NK-92 (cell line): Measurements from ENCODE around the gene SNED1.

Experiments used
- DNase-seq: peaks from one replicate; lab custom pipeline; 2025; ENCODE audit not compliant: unreplicated experiment; lab: John Stamatoyannopoulos, UW

Gene SNED1

GRCh38 chr2:241043581-241043980 lies 45.2 kb downstream of the SNED1 start:
- DNase-seq: no peak

GRCh38 chr2:241047253-241048010 lies 49.0 kb downstream of the SNED1 start:
- DNase-seq: no peak

GRCh38 chr2:241048149-241048948 lies 49.9 kb downstream of the SNED1 start:
- no peak for DNase-seq

DNA sequence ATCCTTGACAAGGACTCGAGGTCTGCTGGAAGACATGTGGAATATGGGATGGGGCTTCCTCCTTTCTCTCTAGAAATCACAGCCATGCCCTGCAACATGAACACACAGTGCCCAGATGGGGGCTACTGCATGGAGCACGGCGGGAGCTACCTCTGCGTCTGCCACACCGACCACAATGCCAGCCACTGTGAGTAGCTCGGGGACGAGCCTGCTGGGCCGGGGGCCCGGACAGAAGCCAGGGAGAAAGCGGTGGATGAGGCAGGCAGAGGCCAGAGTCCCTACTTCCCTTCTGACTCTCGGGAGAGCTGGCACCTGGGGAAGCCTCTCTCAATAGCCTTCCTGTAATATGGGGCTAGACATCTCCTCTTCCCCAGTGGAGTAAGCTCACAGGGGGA lies 50.5 kb downstream of the SNED1 start:
- DNase-seq: no peak

DNA sequence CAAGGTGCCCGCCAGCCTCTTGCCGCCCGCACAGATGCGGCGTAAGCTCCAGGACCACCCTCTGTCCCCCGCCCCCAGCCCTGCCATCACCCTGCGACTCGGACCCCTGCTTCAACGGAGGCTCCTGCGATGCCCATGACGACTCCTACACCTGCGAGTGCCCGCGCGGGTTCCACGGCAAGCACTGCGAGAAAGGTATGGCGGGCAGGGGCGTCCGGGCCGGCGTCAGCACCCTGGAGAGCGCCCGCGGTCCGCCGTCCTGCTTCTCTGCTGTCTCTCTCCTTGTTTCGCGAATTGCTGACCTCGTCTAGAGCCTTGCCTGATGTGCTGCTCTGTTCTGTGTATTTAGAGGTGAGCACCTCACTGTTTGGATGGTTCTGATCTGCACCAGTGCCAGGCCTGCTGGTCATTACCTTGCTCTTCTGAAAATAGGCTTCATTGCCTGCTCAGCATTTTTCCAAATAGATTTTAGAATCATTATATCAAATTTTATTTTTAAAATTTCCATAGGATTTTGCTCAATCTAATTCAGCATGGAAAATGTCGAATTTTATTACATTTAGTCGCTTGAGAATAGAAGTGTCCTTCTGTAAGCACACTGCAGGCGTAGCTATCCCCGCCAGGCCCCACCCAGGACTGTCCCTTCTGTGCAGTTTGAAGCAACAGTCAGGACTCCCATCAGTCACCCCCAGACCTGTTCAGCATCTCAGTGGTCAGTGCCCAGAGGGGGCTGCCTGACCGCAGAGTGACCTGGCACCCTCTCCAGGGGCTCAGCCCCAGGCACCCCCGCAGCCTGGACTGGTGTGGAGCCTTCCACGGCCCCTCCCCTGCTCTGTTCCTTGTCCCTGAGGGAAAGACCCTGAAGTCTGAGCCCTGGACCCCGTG lies 51.6 kb downstream of the SNED1 start:
- DNase-seq: no peak

DNA sequence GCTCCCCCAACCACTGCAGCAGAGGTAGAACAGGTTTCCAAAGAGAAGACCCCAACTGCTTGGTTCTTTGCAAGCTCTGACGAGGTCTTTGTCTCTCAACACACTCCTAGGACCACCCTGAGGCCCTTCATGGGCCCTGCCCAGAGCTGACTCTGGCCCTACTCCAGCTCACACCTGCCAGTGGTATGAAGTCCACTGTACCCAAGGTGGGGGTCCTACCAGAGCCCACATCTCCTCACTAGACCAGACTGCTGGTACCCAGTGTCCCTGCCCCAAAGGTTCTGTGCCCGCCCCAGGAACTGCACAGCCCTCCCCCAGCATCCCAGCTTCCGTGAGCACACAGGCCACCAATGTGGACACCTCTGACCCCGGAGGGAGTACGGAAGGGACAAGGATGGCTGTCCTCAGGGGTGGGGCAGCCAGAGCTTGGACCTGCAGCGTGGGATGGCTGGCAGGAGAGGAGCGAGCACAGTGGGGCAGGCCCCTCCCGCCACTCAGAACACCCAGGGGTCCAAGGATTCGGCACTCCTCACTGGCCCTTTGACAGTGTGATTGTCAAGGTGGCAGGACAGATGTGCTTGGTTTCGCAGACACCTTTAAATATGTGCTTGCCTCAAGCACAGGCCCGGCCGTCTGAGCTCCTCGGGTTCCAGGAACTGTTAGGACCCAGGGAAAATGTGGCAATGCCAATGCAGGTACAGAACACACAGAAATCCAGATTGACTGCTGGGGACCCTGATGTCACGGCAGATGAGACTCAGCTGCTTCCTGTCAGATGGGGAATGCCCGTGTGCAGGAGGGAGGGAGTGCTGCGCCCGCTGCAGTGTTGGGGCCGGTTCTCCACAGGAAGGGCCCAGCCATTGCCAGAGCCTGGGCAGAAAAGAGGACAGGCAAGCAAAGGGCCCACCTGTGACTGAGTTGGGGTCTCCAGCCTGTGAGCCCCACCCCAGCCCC lies 52.5 kb downstream of the SNED1 start:
- no peak for DNase-seq

DNA sequence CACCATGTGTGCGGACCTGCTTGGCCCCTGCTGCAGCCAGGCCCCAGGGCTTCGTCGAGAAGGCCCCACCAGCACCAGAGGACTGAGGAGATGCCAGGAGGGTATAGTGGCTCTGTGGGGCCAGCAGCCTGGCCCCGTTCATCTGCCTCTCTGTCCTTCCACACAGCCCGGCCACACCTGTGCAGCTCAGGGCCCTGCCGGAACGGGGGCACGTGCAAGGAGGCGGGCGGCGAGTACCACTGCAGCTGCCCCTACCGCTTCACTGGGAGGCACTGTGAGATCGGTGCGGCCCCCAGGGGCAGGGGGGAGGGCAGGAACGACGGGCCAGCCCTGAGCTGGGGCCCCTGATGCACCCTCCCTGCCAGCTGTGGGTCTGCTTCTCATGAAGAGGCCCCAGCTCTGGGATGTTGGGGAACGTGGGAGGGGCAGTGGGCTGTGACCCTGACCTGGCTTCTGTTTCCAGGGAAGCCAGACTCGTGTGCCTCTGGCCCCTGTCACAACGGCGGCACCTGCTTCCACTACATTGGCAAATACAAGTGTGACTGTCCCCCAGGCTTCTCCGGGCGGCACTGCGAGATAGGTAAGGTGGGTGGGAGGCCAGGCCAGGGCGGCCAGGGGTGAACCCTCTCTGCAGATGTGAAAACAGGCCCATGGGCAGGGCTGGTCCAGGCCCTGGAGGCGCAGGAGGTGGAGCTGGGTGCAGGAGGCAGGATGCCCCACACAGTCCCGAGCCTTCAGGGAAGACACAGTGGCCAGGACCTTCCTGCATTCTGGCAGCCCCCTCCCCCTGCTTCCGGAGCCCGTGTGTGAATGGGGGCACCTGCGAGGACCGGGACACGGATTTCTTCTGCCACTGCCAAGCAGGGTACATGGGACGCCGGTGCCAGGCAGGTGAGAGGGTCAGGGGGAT lies 53.4 kb downstream of the SNED1 start:
- DNase-seq: no peak

GRCh38 chr2:241052677-241053360 lies 54.4 kb downstream of the SNED1 start:
- no peak for DNase-seq

DNA sequence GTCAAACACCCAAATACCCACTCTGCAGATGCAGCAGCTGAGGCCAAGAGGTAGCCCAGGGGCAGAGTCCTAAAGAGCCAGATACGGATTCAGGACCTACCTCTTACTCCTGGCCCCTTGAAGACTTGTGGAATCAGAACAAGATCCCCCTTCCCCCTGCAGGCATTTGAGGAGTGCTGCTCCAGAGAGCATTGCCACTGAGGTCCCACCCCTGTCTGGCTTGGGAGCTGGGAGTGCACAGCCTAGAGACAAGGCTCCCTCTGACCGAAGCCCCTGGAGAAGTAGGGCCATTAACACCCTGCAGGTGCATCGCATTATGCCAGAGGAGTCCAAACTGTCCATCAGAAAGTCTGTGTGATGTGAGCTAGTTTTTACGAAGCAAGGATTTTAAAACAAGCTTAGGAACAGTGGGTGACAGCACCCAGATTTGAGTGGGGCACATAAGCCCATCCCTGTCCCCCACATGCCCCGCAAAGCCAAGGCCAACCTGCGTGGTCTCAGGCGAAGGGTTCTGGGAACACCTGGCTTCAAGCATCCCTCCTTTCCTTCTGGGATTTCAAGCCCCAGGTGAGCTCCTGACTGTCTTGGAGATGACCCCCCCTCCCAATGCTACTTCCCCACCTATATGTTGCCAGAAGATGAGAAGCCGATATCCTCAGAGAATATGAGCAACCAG lies 55.3 kb downstream of the SNED1 start:
- DNase-seq: no peak

- no peak for DNase-seq
Measured at GRCh38 chr2:241061275-241061674, 62.9 kb downstream of the SNED1 start.

DNA sequence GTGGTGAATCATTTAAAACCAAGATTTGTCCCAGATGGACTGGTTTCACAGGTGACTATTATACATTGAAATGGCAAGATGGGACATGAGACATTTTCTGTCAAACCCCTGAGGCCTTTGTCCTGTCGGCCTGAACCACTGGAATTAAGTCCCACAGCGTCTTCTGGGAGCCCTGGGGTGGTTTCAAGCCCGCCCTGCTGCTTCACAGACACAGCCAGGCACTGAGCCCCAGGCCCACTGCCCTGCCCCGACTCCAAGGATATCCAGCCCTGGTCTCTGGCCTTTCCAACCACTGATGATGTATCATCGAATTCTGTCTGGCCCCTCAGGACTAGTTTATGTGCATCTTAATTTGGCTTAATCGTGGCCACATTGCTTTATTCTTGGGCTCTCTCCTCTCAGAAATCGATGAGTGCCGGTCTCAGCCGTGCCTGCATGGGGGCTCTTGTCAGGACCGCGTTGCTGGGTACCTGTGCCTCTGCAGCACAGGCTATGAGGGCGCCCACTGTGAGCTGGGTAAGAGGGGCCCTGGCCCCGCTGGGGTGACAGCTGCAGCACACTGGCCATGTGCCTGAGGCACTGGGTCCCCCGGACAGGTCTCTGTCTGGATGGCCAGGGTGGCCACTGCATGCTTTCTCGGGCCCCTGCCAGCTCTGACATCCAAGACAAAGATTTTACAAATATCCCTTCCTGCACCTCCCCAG lies 64.1 kb downstream of the SNED1 start:
- no peak for DNase-seq

GRCh38 chr2:241063093-241063551 lies 64.7 kb downstream of the SNED1 start:
- DNase-seq: no peak

DNA sequence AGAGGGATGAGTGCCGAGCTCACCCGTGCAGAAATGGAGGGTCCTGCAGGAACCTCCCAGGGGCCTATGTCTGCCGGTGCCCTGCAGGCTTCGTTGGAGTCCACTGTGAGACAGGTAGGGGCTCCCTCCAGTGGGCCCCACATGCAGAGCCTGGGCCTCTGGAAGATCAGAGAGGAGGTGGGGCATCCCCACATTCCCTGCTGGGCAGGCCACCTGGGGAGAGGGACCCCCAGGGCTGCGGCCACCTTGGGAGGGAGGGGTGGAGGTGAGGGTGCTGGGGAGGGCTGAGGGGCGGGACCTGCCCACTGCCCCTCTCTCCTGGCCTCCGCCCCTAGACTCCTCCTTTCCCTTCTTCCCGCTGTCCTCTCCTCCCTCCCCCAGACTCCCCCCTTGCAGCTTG lies 65.2 kb downstream of the SNED1 start:
- DNase-seq: no peak

GRCh38 chr2:241064008-241064801 lies 65.8 kb downstream of the SNED1 start:
- DNase-seq: no peak

DNA sequence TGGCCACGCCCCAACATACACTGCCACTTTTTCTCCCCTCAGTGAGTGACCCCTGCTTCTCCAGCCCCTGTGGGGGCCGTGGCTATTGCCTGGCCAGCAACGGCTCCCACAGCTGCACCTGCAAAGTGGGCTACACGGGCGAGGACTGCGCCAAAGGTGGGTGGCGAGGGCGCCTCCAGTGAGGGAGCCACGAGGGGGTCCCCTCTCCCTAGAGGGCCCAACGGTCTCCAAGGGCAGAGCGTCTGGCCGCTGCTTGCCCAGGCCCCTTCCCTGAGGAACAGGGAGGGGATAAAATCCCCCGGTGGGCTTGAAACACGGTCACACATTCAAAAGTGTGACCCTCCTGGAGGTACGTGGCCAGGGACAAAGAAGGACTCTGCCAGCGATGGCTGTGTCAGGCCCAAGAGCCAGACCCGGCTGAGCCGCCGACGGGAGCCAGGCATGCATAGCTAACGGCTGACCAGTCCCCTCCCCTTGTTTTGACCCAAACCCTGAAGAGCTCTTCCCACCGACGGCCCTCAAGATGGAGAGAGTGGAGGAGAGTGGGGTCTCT lies 66.5 kb downstream of the SNED1 start:
- DNase-seq: no peak

DNA sequence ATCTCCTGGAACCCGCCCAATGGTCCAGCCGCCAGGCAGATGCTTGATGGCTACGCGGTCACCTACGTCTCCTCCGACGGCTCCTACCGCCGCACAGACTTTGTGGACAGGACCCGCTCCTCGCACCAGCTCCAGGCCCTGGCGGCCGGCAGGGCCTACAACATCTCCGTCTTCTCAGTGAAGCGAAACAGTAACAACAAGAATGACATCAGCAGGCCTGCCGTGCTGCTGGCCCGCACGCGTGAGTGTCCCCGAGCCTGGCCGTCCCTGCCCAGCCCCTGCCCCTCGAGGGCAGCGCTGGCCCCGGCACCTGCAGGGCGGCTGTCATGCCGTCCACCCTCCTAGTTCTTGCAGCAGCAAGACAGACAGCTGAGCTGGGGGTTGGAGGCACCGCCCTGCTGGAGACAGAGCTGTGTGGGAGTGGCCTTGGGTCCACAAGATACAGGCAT lies 67.0 kb downstream of the SNED1 start:
- DNase-seq: no peak
